WTC11 (cell line): ENCODE measurements around the gene ANXA8. TPM values are rescaled to one million over a fixed set of nuclear protein-coding genes. Genes with fewer than 3 reads are reported as not detected.

Experiments used
- ATAC-seq: fragments of 200-7000 bp; cut with Tn5 transposase; 2 replicates; pipeline ENCODE4 v1.10.0; 2021; ENCODE audit warnings: mild to moderate bottlenecking, moderate library complexity
- CTCF ChIA-PET: fragments of 300-600 bp; sonication (Branson Sonifier 250); formaldehyde crosslinking; loops from one replicate; lab custom pipeline; 2021; ENCODE audit warnings: antibody characterized with exemption; lab: Charles Lee
- POLR2A ChIA-PET: fragments of 350-600 bp; sonication (Branson Sonifier 250); formaldehyde crosslinking; loops from one replicate; lab custom pipeline; 2021; ENCODE audit warnings: antibody characterized with exemption; lab: Charles Lee
- DNase-seq: peaks from one replicate; pipeline ENCODE4 v3.0.0; 2021; ENCODE audit warnings: low spot score
- H3K27ac Mint-ChIP-seq: 2 replicates; pipeline ENCODE4 v1.8.0; 2021; ENCODE audit warnings: mixed read lengths
- H3K27me3 Mint-ChIP-seq: 2 replicates; pipeline ENCODE4 v1.8.0; 2021; ENCODE audit warnings: low read depth, mild to moderate bottlenecking, moderate library complexity, mixed read lengths
- H3K36me3 Mint-ChIP-seq: 2 replicates; pipeline ENCODE4 v1.8.0; 2021; ENCODE audit warnings: mixed read lengths
- H3K4me1 Mint-ChIP-seq: 2 replicates; pipeline ENCODE4 v1.8.0; 2022; ENCODE audit warnings: mixed read lengths
- H3K4me3 Mint-ChIP-seq: 2 replicates; pipeline ENCODE4 v1.8.0; 2021; ENCODE audit warnings: mild to moderate bottlenecking, moderate library complexity, mixed read lengths
- H3K9me3 Mint-ChIP-seq: 2 replicates; pipeline ENCODE4 v1.8.0; 2021; ENCODE audit warnings: mixed read lengths
- CDX4 ChIP-seq: fragments of 250-450 bp; sonication (Bioruptor Pico); IDR thresholded peaks from 2 replicates; pipeline ENCODE4 v1.9.0; 2021; ENCODE audit warnings: moderate library complexity, mild to moderate bottlenecking, inconsistent platforms, borderline replicate concordance
- CREB1 ChIP-seq: sonication (generic); formaldehyde crosslinking; IDR thresholded peaks from 2 replicates; pipeline ENCODE4 v1.8.0; 2023; ENCODE audit warnings: mild to moderate bottlenecking, missing genetic modification reagents
- CREM ChIP-seq: sonication (generic); formaldehyde crosslinking; IDR thresholded peaks from 2 replicates; pipeline ENCODE4 v1.8.1; 2022; ENCODE audit warnings: mild to moderate bottlenecking, missing genetic modification reagents, moderate library complexity
- ETV6 ChIP-seq: sonication (generic); formaldehyde crosslinking; IDR thresholded peaks from 2 replicates; pipeline ENCODE4 v1.8.1; 2022; ENCODE audit warnings: mild to moderate bottlenecking, missing genetic modification reagents
- FOXP1 ChIP-seq: sonication (generic); formaldehyde crosslinking; IDR thresholded peaks from 2 replicates; pipeline ENCODE4 v1.8.0; 2022; ENCODE audit warnings: missing genetic modification reagents, mild to moderate bottlenecking, moderate library complexity, borderline replicate concordance
- GRHL2 ChIP-seq: fragments of 250-450 bp; sonication (Bioruptor Pico); IDR thresholded peaks from 2 replicates; pipeline ENCODE4 v1.8.0; 2022; ENCODE audit warnings: mild to moderate bottlenecking, moderate library complexity; ENCODE audit not compliant: insufficient replicate concordance, severe bottlenecking
- JAZF1 ChIP-seq: fragments of 250-450 bp; sonication (Bioruptor Pico); IDR thresholded peaks from 2 replicates; pipeline ENCODE4 v1.9.0; 2021; ENCODE audit warnings: moderate library complexity, mild to moderate bottlenecking, inconsistent platforms
- KAT7 ChIP-seq: sonication (generic); formaldehyde crosslinking; IDR thresholded peaks from 2 replicates; pipeline ENCODE4 v1.8.1; 2023; ENCODE audit warnings: missing genetic modification reagents, mild to moderate bottlenecking, borderline replicate concordance
- MXD4 ChIP-seq: fragments of 250-450 bp; sonication (Bioruptor Pico); IDR thresholded peaks from 2 replicates; pipeline ENCODE4 v1.8.0; 2021; ENCODE audit warnings: mild to moderate bottlenecking, moderate library complexity, borderline replicate concordance
- NFYB ChIP-seq: sonication (generic); formaldehyde crosslinking; conservative IDR thresholded peaks from 2 replicates; pipeline ENCODE4 v1.8.0; 2022; ENCODE audit warnings: low read depth, missing genetic modification reagents
- NR1H2 ChIP-seq: sonication (generic); formaldehyde crosslinking; IDR thresholded peaks from 2 replicates; pipeline ENCODE4 v1.9.0; 2021; ENCODE audit warnings: mild to moderate bottlenecking, moderate library complexity, missing genetic modification reagents
- OVOL2 ChIP-seq: fragments of 250-450 bp; sonication (Bioruptor Pico); IDR thresholded peaks from 2 replicates; pipeline ENCODE4 v1.9.0; 2021; ENCODE audit warnings: mild to moderate bottlenecking, borderline replicate concordance
- SMAD3 ChIP-seq: sonication (generic); formaldehyde crosslinking; IDR thresholded peaks from 2 replicates; pipeline ENCODE4 v1.8.0; 2022; ENCODE audit warnings: missing genetic modification reagents, mild to moderate bottlenecking, borderline replicate concordance
- TP53 ChIP-seq: sonication (generic); formaldehyde crosslinking; IDR thresholded peaks from 2 replicates; pipeline ENCODE4 v1.8.1; 2023; ENCODE audit warnings: mild to moderate bottlenecking, missing genetic modification reagents
- ZNF219 ChIP-seq: sonication (generic); formaldehyde crosslinking; IDR thresholded peaks from 2 replicates; pipeline ENCODE4 v1.8.0; 2023; ENCODE audit warnings: missing genetic modification reagents, mild to moderate bottlenecking, borderline replicate concordance
- ZNF416 ChIP-seq: fragments of 250-450 bp; sonication (Bioruptor Pico); IDR thresholded peaks from 2 replicates; pipeline ENCODE4 v1.9.0; 2021; ENCODE audit warnings: mild to moderate bottlenecking, inconsistent platforms
- ZNF671 ChIP-seq: fragments of 250-450 bp; sonication (Bioruptor Pico); IDR thresholded peaks from 2 replicates; pipeline ENCODE4 v1.8.0; 2021; ENCODE audit warnings: mild to moderate bottlenecking
- ZSCAN18 ChIP-seq: fragments of 250-450 bp; sonication (Bioruptor Pico); IDR thresholded peaks from 2 replicates; pipeline ENCODE4 v2.1.2; 2022; ENCODE audit warnings: mild to moderate bottlenecking, moderate library complexity
- total RNA-seq: library from RNA; stranded (reverse); gene quantifications from 3 replicates; pipeline ENCODE4 v1.2.3, GENCODE V29; 2021
- TF ChIP-seq, protein P1 (sequence below): sonication (generic); formaldehyde crosslinking; IDR thresholded peaks from 2 replicates; pipeline ENCODE4 v1.8.0; 2022; ENCODE audit warnings: mild to moderate bottlenecking, missing genetic modification reagents
- TF ChIP-seq, protein P2 (sequence below): fragments of 250-450 bp; sonication (Bioruptor Pico); IDR thresholded peaks from 2 replicates; pipeline ENCODE4 v1.8.0; 2021; ENCODE audit warnings: mild to moderate bottlenecking
- TF ChIP-seq, protein P3 (sequence below): sonication (generic); formaldehyde crosslinking; IDR thresholded peaks from 2 replicates; pipeline ENCODE4 v1.8.0; 2023; ENCODE audit warnings: missing genetic modification reagents, mild to moderate bottlenecking, borderline replicate concordance
- TF ChIP-seq, protein P4 (sequence below): sonication (generic); formaldehyde crosslinking; IDR thresholded peaks from 2 replicates; pipeline ENCODE4 v1.8.0; 2022; ENCODE audit warnings: mild to moderate bottlenecking, missing genetic modification reagents

The ANXA8 gene
- total RNA-seq, 1 experiment from 2014 or later: 0.20 TPM

DNA sequence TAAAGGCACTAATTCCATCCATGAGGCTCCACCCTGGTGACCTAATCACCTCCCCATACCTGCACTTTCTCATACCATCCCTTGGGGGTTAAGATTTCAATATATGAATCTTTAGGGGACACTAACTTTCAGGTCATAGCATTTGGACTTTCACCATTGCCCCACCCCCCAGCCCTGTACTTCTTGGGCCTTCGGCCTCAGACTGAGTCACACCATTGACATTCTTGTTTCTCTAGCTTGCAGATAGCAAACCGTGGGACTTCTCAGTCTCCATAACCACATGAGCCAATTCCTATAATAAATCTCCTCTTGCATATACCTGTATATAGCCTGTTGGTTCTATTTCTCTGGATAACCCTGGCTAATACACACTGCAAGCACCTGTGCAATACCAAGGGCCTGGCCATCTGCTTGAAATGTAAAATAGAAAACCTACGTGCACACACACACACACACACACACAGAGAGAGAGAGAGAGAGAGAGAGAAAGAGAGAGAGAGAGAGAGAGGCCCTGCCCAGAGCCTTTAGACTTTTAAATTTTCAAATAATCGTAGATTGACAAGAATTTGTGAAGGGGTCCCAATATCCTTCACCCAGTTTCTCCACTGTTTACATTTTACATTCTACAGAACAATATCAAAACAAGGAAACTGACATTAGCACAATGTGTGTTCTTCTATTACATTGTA, 25.3 kb downstream of the ANXA8 start:
- Mint-ChIP-seq H3K4me3 (no peak overlapping the region), H3K4me1 (peaks cover 3% of the 10 kb centered on the region)
- ChIA-PET CTCF (no interaction called here), POLR2A (no interaction called here)
- TF ChIP-seq NFYB (no peak), SMAD3 (CRISPR knock-in tag) (no peak)
- TF ChIP-seq, all 79 proteins: peak for 0
- Mint-ChIP-seq H3K36me3 (no peaks in the 10 kb centered on the region), H3K27me3 (no peaks in the 10 kb centered on the region), H3K27ac (no peak overlapping the region), H3K9me3 (no peaks in the 10 kb centered on the region)
- no peak for DNase-seq
- ATAC-seq: no peak

DNA sequence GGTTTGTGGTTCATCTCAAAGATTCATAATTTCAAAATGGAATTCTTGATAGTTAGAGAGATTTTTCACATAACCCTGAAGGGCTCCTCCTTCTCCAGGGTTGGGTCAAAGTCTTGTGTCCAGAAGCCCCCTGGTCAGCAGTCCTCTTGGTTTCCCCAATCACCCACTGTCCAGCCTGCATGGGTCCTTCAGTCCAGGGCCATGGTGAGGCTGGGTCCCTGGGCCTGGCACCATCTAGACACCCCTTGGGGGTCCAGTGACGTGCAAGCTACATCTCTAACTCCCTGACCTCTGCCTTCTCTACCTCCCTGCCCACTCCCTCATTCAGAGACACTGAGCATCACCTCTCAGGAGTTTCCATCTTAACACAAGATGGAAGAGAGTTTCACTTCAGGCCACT, 26.1 kb downstream of the ANXA8 start:
- no peaks in the 10 kb centered on the region for H3K27me3 Mint-ChIP-seq
- H3K27ac Mint-ChIP-seq: no peak overlapping the region
- TF ChIP-seq NR1H2 (CRISPR knock-in tag) (no peak), CREM (CRISPR knock-in tag) (no peak), OVOL2 (CRISPR knock-in tag) (no peak), CREB1 (CRISPR knock-in tag) (no peak), ZNF416 (CRISPR knock-in tag) (no peak), TP53 (no peak), KAT7 (no peak), ZNF219 (CRISPR knock-in tag) (no peak), ETV6 (CRISPR knock-in tag) (no peak), ZSCAN18 (no peak), CDX4 (CRISPR knock-in tag) (no peak), MXD4 (no peak), ZNF671 (CRISPR knock-in tag) (no peak), FOXP1 (CRISPR knock-in tag) (no peak), GRHL2 (no peak)
- TF ChIP-seq, protein P1, sequence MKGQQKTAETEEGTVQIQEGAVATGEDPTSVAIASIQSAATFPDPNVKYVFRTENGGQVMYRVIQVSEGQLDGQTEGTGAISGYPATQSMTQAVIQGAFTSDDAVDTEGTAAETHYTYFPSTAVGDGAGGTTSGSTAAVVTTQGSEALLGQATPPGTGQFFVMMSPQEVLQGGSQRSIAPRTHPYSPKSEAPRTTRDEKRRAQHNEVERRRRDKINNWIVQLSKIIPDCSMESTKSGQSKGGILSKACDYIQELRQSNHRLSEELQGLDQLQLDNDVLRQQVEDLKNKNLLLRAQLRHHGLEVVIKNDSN (CRISPR knock-in tag): no peak
- TF ChIP-seq, protein P2, sequence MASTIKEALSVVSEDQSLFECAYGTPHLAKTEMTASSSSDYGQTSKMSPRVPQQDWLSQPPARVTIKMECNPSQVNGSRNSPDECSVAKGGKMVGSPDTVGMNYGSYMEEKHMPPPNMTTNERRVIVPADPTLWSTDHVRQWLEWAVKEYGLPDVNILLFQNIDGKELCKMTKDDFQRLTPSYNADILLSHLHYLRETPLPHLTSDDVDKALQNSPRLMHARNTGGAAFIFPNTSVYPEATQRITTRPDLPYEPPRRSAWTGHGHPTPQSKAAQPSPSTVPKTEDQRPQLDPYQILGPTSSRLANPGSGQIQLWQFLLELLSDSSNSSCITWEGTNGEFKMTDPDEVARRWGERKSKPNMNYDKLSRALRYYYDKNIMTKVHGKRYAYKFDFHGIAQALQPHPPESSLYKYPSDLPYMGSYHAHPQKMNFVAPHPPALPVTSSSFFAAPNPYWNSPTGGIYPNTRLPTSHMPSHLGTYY (CRISPR knock-in tag): no peak
- TF ChIP-seq, all 79 proteins: peak for 0
- H3K4me3 Mint-ChIP-seq: no peak overlapping the region
- ATAC-seq (no peak), DNase-seq (no peak)
- POLR2A ChIA-PET: no interaction called here
- H3K4me1 Mint-ChIP-seq: peaks cover 3% of the 10 kb centered on the region
- no peaks in the 10 kb centered on the region for H3K9me3 Mint-ChIP-seq
- no peaks in the 10 kb centered on the region for H3K36me3 Mint-ChIP-seq
- CTCF ChIA-PET: no interaction called here

- ATAC-seq (no peak), DNase-seq (no peak)
- CTCF ChIA-PET: no interaction called here
- Mint-ChIP-seq H3K27me3 (no peaks in the 10 kb centered on the region), H3K27ac (no peak overlapping the region), H3K9me3 (no peaks in the 10 kb centered on the region), H3K36me3 (no peaks in the 10 kb centered on the region), H3K4me3 (no peak overlapping the region), H3K4me1 (peaks cover 5% of the 10 kb centered on the region)
- POLR2A ChIA-PET: no interaction called here
- no peak for TF ChIP-seq JAZF1
- TF ChIP-seq, protein P3, sequence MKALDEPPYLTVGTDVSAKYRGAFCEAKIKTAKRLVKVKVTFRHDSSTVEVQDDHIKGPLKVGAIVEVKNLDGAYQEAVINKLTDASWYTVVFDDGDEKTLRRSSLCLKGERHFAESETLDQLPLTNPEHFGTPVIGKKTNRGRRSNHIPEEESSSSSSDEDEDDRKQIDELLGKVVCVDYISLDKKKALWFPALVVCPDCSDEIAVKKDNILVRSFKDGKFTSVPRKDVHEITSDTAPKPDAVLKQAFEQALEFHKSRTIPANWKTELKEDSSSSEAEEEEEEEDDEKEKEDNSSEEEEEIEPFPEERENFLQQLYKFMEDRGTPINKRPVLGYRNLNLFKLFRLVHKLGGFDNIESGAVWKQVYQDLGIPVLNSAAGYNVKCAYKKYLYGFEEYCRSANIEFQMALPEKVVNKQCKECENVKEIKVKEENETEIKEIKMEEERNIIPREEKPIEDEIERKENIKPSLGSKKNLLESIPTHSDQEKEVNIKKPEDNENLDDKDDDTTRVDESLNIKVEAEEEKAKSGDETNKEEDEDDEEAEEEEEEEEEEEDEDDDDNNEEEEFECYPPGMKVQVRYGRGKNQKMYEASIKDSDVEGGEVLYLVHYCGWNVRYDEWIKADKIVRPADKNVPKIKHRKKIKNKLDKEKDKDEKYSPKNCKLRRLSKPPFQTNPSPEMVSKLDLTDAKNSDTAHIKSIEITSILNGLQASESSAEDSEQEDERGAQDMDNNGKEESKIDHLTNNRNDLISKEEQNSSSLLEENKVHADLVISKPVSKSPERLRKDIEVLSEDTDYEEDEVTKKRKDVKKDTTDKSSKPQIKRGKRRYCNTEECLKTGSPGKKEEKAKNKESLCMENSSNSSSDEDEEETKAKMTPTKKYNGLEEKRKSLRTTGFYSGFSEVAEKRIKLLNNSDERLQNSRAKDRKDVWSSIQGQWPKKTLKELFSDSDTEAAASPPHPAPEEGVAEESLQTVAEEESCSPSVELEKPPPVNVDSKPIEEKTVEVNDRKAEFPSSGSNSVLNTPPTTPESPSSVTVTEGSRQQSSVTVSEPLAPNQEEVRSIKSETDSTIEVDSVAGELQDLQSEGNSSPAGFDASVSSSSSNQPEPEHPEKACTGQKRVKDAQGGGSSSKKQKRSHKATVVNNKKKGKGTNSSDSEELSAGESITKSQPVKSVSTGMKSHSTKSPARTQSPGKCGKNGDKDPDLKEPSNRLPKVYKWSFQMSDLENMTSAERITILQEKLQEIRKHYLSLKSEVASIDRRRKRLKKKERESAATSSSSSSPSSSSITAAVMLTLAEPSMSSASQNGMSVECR (CRISPR knock-in tag): no peak
- TF ChIP-seq, protein P4, sequence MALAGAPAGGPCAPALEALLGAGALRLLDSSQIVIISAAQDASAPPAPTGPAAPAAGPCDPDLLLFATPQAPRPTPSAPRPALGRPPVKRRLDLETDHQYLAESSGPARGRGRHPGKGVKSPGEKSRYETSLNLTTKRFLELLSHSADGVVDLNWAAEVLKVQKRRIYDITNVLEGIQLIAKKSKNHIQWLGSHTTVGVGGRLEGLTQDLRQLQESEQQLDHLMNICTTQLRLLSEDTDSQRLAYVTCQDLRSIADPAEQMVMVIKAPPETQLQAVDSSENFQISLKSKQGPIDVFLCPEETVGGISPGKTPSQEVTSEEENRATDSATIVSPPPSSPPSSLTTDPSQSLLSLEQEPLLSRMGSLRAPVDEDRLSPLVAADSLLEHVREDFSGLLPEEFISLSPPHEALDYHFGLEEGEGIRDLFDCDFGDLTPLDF (CRISPR knock-in tag): no peak
- TF ChIP-seq, protein P2 (CRISPR knock-in tag): no peak
- no peak for TF ChIP-seq CDX4 (CRISPR knock-in tag)
Measured at GRCh38 chr10:47457528-47457820, 26.4 kb downstream of the ANXA8 start.
